Right cardiac atrium (tissue), 5 donors: ENCODE data around the gene CEACAM8. TPM values are rescaled to one million over a fixed set of nuclear protein-coding genes. Genes with fewer than 3 reads are reported as not detected.
"Not testable (repeated sequence)": the region's sequence is repeated elsewhere in the genome, so short reads cannot be mapped to it uniquely, and the experiment has no call there.

ENCODE experiments used
- ATAC-seq, 2 donors: fragments of 200-7000 bp; cut with Tn5 transposase; one replicate each; pipeline versions ENCODE4 v1.8.0 to v1.9.1; 2020; ENCODE audit warnings: moderate library complexity in 2 of 2, mild to moderate bottlenecking in 1 of 2
- DNase-seq, 3 donors: peaks; one replicate each; pipeline ENCODE4 v3.0.0-alpha.2; 2020
- H3K27ac ChIP-seq: one replicate; pipeline ENCODE4 v1.5.1; 2013; ENCODE audit warnings: mild to moderate bottlenecking, low read length, control low read depth, moderate library complexity
- H3K27me3 ChIP-seq: one replicate; pipeline ENCODE4 v1.6.1; 2013; ENCODE audit not compliant: control insufficient read depth, insufficient read depth
- H3K4me1 ChIP-seq: one replicate; pipeline ENCODE4 v1.6.1; 2013; ENCODE audit warnings: low read length; ENCODE audit not compliant: control insufficient read depth, insufficient read depth
- H3K4me3 ChIP-seq: one replicate; pipeline ENCODE4 v1.5.1; 2013; ENCODE audit warnings: low read length, control low read depth
- H3K9me3 ChIP-seq: one replicate; pipeline ENCODE4 v1.6.1; 2013; ENCODE audit warnings: low read length; ENCODE audit not compliant: control insufficient read depth
- WGBS: extraction: QIAGEN DNeasy Blood & Tissue Kit; methylation state at CpG from one replicate; pipeline ENCODE4 v1.1.7; 2013; 5-methylcytosine and 5-hydroxymethylcytosine counted together
- intact Hi-C, 4 donors: fragments of 100-400 bp; cut with DNase I; formaldehyde crosslinking; loops; one replicate each; pipeline versions ENCODE4 v1.11.0 to v1.14.0; 2022 to 2023
- polyA plus RNA-seq: library from polyadenylated mRNA; stranded (reverse); fragments of 200-250 nt; gene quantifications from one replicate; pipeline ENCODE4 v1.2.3, GENCODE V29; 2013
- total RNA-seq, 4 donors: library from RNA; stranded (reverse); fragmentation: NEBNext Ultra II Directional; extraction: Animal tissue kit (Norgen Biotek cat#: 25700); gene quantifications; one replicate each; pipeline ENCODE4 v1.2.1, GENCODE V29; 2021
- donor health status: healthy with polysubstance abuse.
- donor health status: DM: no; HTN: yes; CAD: no.
- donor health status: DM: no; HTN: no; CAD: no.
- donor health status: DM: no; HTN: yes; CAD: no; lungs with severe emphysema.
- donor health status: DM: yes; HTN: yes; CAD: no.

Gene CEACAM8
- total and polyA plus RNA-seq, 5 donors, result not detected

GRCh38 chr19:42553292-42554045 is 41.3 kb downstream of the CEACAM8 start:
- 75% methylated on average over 8 of the region's 8 CpGs for WGBS
- no peaks in the 10 kb centered on the region for H3K27me3 ChIP-seq
- intact Hi-C loops, result no loop called here
- no peak overlapping the region for H3K27ac ChIP-seq
- no peak overlapping the region for H3K4me3 ChIP-seq
- no peak for DNase-seq
- H3K4me1 ChIP-seq, result no peaks in the 10 kb centered on the region
- no peaks in the 10 kb centered on the region for H3K9me3 ChIP-seq
- peak; percentile 45 to 46 for ATAC-seq

DNA sequence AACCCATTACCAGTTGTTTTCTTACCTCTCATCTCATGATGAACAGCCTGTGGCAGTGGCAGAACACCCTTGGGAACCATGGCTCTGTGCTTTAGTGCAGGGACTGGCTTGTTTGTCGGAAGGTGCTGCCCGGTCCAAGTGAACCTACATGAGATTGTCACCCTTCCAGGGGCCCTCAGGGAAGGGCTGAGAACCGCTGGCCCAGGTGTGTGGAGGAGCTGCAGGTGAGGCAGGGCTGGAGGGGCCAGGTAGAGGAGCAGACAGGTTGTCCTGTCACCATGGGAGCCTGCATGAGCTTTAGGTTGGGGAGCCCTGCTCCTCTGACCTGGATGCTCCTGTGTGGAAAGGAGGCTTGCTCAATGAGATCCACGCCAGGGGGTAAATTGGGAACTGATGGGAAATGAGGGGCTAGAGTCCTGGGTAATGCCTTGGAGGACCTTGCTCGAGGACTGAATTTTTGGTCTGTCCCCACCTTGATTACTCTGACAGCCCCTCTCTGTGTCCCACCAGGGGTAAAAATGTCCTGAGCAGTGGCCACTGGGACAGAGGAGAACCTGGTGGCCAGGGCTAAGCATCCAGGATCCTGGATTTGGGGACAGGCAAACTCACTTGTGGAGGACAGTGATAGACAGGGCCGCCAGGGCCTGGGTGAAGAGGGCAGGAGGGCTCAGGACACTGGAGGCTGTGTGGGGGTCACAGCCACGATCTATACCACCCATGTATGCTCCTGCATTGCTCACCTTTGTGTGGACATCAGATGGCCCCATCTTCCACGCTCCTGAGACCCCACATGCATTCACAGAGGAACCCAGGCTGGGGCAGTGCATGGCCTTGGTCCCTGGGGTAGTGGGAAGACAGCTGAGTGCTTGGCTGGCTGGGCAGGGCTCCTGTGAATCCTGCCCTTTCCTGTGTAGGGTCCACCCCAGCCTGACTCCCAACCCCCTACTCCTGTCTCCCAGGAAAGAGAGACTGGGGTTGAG is 42.3 kb downstream of the CEACAM8 start:
- no peak for DNase-seq
- Histone ChIP-seq H3K4me1 (no peaks in the 10 kb centered on the region), H3K4me3 (no peak overlapping the region), H3K27me3 (no peaks in the 10 kb centered on the region), H3K9me3 (no peaks in the 10 kb centered on the region), H3K27ac (no peak overlapping the region)
- no peak for ATAC-seq
- intact Hi-C loops, result no loop called here
- 82% methylated on average over 8 of the region's 8 CpGs for WGBS

DNA sequence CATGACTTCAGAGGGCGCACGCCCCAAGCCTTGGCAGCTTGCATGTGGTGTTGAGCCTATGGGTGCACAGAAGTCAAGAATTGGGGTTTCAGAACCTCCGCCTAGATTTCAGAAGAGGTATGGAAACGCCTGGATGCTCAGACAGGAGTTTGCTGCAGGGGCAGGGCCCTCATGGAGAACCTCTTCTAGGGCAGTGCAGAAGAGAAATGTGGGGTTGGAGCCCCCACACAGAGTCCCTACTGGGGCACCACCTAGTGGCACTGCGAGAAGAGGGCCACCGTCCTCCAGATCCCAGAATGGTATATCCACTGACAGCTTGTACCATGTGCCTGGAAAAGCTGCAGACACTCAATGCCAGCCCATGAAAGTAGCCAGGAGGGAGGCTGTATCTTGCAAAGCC is 44.2 kb downstream of the CEACAM8 start:
- H3K27me3 ChIP-seq, ATAC-seq, intact Hi-C loops, H3K27ac ChIP-seq, H3K9me3 ChIP-seq, H3K4me3 ChIP-seq, DNase-seq, H3K4me1 ChIP-seq: not testable (repeated sequence)
- 94% methylated on average over 6 of the region's 6 CpGs for WGBS

DNA sequence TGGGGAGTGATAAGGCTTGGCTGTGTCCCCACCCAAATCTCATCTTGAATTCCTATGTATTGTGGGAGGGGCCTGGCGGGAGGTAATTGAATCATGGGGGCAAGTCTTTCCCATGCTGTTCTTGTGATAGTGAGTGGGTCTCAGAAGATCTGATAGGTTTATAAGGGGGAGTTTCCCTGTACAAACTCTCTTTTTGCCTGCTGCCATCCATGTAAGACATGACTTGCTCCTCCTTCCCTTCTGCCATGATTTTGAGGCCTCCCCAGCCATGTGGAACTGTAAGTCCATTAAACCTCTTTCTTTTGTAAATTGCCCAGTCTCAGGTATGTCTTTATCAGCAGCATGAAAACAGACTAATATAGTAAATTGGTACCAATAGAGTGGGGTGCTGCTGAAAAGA is 45.7 kb downstream of the CEACAM8 start:
- H3K4me1 ChIP-seq, H3K27me3 ChIP-seq, H3K9me3 ChIP-seq, DNase-seq, intact Hi-C loops, ATAC-seq, H3K27ac ChIP-seq, H3K4me3 ChIP-seq: not testable (repeated sequence)
- WGBS, result 97% methylated on average over 1 of the region's 1 CpG

GRCh38 chr19:42548552-42548951 is 46.2 kb downstream of the CEACAM8 start:
- WGBS, result 62% methylated on average over 4 of the region's 4 CpGs
- Histone ChIP-seq H3K9me3 (no peaks in the 10 kb centered on the region), H3K4me3 (no peak overlapping the region), H3K27ac (no peak overlapping the region), H3K4me1 (no peaks in the 10 kb centered on the region), H3K27me3 (no peaks in the 10 kb centered on the region)
- ATAC-seq (no peak), DNase-seq (no peak)
- intact Hi-C loops, result no loop called here

DNA sequence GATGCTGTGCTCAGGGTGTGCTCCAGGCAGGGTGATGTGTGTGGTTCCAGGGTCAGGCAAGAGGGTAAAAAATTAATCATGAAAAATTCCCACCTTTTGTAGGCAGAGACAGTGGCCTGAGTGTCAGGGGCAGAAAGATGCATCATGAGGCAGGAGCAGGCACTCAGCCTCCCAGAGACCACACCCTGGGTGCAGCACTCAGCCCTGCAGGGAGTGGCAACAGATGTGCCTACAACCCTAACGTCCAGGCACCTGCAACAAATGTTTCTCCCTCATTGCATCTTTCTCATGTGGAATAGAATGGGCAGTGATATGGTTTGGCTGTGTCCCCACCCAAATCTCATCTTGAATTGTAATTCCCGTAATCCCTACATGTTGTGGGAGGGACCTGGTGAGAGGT is 46.8 kb downstream of the CEACAM8 start:
- H3K4me3 ChIP-seq, result no peak overlapping the region
- intact Hi-C loops, result no loop called here
- H3K9me3 ChIP-seq, result no peaks in the 10 kb centered on the region
- 67% methylated on average over 2 of the region's 2 CpGs for WGBS
- H3K27ac ChIP-seq, result no peak overlapping the region
- no peaks in the 10 kb centered on the region for H3K27me3 ChIP-seq
- H3K4me1 ChIP-seq, result no peaks in the 10 kb centered on the region
- DNase-seq, result no peak
- ATAC-seq, result no peak

GRCh38 chr19:42546831-42547500 is 47.8 kb downstream of the CEACAM8 start:
- no peak for DNase-seq
- intact Hi-C loops, result no loop called here

GRCh38 chr19:42544146-42544545 is 50.6 kb downstream of the CEACAM8 start:
- intact Hi-C loops, result no loop called here
- ATAC-seq (no peak), DNase-seq (no peak)
- WGBS, result 79% methylated on average over 4 of the region's 4 CpGs
- no peaks in the 10 kb centered on the region for H3K9me3 ChIP-seq
- H3K4me3 ChIP-seq, result no peak overlapping the region
- no peaks in the 10 kb centered on the region for H3K27me3 ChIP-seq
- H3K4me1 ChIP-seq, result no peaks in the 10 kb centered on the region
- no peak overlapping the region for H3K27ac ChIP-seq

More at GRCh38 chr19:42546831-42547500, 47.8 kb downstream of the CEACAM8 start:
- ATAC-seq, result no peak
- no peaks in the 10 kb centered on the region for H3K4me1 ChIP-seq
- H3K4me3 ChIP-seq, result no peak overlapping the region
- H3K27me3 ChIP-seq, result no peaks in the 10 kb centered on the region
- no peaks in the 10 kb centered on the region for H3K9me3 ChIP-seq
- no peak overlapping the region for H3K27ac ChIP-seq
- WGBS, result 76% methylated on average over 4 of the region's 4 CpGs

GRCh38 chr19:42542791-42543190 is 51.9 kb downstream of the CEACAM8 start:
- Histone ChIP-seq H3K9me3 (no peaks in the 10 kb centered on the region), H3K4me3 (no peak overlapping the region), H3K27ac (no peak overlapping the region), H3K27me3 (no peaks in the 10 kb centered on the region), H3K4me1 (no peaks in the 10 kb centered on the region)
- no peak for DNase-seq
- intact Hi-C loops, result no loop called here
- 98% methylated on average over 2 of the region's 2 CpGs for WGBS
- no peak for ATAC-seq

DNA sequence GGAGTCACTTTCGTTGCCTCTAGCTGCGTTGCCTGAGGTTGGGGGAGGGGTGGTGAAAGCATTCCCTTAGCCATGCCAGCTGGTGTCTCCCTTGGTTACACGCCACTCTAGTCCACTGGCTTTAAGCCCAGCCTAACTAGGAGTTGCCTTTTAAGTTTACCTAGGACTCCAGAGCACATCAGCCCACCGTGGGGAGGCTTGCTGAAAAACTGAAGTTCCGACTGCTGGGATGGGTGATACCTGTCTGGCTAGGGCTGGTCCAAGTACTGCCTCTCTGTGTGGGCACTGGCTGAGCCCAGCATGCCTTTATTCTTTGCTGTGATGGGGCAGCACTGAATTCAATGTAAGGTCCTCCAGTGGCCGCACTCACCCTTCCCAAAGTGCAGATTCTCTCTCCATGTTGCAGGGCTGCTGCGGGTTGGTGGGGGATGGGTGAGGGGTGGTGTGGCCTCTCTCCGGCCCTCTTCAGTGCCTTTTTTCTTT is 54.6 kb downstream of the CEACAM8 start:
- no peaks in the 10 kb centered on the region for H3K9me3 ChIP-seq
- H3K4me3 ChIP-seq, result no peak overlapping the region
- intact Hi-C loops, result no loop called here
- H3K27me3 ChIP-seq, result no peaks in the 10 kb centered on the region
- no peaks in the 10 kb centered on the region for H3K4me1 ChIP-seq
- ATAC-seq (no peak), DNase-seq (no peak)
- WGBS, result 57% methylated on average over 8 of the region's 8 CpGs
- no peak overlapping the region for H3K27ac ChIP-seq
